Stimulated activated naive CD8-positive, alpha-beta T cell treated with anti-CD3 and anti-CD28 coated beads, Interleukin-15, Interleukin-2, amounts not matched to agents 100 U/mL and 50 U/mL, for 24 hours (primary cell): ENCODE data around the gene DCAF7.

Experiments used
- ATAC-seq: fragments of 150-1000 bp; cut with Tn5 transposase; one replicate; pipeline ENCODE4 v1.10.0; 2021
- DNase-seq: peaks from one replicate; pipeline ENCODE4 v3.0.0; 2021

Gene DCAF7

GRCh38 chr17:63588797-63589196, 38.5 kb downstream of the DCAF7 start:
- DNase-seq (no peak), ATAC-seq (no peak)

GRCh38 chr17:63589646-63590045, 39.4 kb downstream of the DCAF7 start:
- ATAC-seq (no peak), DNase-seq (no peak)

DNA sequence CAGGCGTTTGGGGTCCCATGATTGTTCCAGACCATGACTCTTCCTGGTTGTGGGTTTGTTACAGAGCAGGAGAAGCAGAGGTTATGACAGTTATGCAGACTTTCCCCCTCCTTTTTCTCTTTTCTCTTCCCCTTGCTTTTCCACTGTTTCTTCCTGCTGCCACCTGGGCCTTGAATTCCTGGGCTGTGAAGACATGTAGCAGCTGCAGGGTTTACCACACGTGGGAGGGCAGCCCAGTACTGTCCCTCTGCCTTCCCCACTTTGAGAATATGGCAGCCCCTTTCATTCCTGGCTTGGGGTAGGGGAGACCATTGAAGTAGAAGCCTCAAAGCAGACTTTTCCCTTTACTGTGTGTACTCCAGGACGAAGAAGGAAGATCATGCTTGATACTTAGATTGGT, 42.5 kb downstream of the DCAF7 start:
- DNase-seq: no peak
- ATAC-seq: no peak

DNA sequence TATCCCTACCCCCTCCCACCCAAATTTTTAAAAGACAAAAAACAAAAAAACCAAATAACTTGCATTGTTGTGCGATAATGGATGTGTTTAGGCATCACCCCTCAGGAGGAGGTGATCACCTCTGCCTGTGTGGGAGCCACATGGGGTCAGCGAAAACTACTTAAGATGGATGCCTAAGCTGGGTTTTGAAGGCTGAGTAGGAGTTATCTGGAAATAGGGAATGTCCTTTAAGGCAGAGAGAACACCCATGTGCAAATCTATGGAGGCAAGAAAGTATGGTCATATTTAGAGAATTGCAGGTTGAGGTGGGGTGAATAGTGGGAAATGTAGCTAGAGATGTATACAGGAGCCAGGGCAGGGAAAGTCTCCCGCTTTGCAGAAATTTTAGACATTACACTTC, 44.9 kb downstream of the DCAF7 start:
- DNase-seq (no peak), ATAC-seq (no peak)

GRCh38 chr17:63596856-63597586, 46.7 kb downstream of the DCAF7 start:
- DNase-seq (no peak), ATAC-seq (no peak)

GRCh38 chr17:63598281-63598680, 48.0 kb downstream of the DCAF7 start:
- ATAC-seq (no peak), DNase-seq (no peak)

DNA sequence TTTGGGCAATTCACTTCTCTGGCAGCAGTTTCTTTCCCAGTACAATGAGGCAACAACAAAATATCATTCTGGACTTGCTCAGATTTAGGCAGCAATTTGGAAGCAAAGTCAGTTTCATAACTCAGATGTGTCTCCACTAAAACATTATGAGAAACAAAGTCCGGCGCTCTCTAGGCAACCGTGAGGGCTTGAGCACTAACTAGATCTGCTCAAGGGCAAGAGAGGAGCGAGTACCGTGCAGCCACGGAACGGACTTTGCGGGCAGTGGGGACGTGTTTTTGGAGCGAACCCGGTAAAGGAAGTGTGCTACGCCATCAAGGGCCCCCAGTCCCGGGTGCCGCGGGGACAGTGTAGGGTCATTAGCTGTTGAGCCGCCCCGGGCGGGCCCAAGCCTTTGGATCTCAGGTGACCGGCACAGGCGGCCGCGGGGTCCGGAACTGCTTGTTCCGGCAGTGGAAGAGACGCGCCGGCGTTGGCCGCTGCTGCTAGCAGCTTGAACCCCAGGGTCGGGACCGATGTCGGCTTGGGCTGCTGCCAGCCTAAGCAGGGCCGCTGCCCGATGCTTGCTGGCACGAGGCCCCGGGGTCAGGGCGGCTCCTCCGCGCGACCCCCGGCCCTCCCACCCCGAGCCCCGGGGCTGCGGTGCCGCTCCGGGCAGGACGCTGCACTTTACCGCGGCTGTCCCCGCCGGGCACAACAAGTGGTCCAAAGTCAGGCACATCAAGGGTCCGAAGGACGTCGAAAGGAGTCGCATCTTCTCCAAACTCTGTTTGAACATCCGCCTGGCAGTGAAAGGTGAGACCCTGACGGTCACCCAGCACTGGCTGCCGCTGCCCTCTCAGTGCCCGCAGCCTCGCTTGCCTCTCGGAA, 50.5 kb downstream of the DCAF7 start, which contains the start of gene TACO1:
TACO1 (plus strand) TSS at position 327 of the 870 bp plus-strand sequence; CDS start at position 516, 189 bp downstream.
- ATAC-seq (peak; percentile 94), DNase-seq (peak; percentile 84)

- no peak for ATAC-seq
- DNase-seq: no peak
These were observed 51.4 kb downstream of the DCAF7 start for GRCh38 chr17:63601439-63602371.

DNA sequence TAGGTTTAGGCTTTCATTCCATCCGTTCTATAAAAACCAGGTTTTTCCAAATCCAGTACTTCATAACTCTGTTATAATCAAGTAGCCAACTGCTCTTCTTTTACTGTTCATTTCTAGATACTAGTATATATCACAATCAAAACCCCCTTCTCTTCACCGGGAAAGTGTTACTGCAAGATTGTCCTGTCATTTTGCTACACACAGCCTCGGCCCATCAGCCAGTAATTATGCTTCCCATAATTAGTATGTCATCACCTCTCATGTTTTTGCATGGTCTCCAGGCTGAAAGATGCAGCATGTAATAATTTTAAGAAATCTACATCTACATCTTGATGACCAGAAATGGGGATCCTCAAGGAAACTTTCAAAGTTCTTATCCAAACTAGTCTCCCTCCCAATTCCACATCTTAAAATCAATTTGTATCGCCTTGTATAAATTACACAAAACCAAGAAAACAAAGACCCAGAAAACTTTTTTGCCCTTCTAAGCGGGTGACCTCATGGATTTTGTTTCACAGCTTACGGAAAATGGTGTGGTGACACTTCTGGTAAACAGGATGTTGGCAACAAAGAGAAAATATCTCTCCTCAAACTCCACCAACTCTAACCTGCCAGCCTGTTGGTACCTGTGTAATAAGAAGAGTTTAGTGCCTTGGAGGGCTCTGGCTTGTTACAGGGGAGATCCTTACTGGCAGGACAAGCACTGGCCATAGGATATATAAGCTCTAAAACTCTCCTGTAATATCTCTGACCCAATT, 59.7 kb downstream of the DCAF7 start:
- no peak for DNase-seq
- no peak for ATAC-seq

DNA sequence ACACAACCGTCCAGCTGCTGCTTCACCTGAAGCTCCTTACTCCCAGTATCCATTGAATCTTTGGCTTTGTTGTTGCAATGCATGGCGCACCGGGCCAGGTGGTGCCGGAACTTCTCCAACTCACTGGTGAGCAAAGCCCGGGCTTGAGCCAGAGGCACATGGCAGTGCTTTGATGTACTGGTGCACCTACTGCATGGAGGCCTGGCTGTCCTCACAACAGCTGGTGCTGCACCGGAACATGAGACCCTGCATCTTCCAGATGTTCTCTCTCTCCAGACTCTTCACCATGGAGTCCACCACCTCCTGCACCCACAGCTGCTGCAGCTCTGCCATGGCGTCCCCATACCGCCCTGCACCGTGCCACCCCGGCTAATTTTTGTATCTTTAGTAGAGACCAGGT, 60.6 kb downstream of the DCAF7 start:
- no peak for ATAC-seq

DNA sequence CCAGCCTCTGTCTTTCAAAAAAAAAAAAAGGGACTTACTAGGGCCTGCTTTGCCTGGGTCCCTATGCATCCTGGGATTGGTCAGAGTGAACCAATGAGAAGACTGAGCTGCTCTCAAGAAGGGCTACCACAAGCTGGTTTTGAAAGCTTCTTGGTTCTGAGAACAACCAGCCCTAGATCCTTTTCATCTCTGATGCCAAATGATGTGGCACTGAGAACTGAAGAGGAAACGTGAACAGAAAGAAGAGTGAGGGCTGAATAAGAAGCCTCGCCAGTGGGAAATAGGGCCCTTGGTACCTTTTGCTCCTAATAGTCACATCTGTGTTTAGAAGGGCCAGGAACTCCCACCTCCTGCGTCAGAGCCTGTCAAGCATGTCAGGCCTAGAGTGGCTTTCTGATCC, 61.1 kb downstream of the DCAF7 start:
- peak; percentile 47 for ATAC-seq
- no peak for DNase-seq

More for the DNA sequence above, 60.6 kb downstream of the DCAF7 start:
- DNase-seq: no peak

DNA sequence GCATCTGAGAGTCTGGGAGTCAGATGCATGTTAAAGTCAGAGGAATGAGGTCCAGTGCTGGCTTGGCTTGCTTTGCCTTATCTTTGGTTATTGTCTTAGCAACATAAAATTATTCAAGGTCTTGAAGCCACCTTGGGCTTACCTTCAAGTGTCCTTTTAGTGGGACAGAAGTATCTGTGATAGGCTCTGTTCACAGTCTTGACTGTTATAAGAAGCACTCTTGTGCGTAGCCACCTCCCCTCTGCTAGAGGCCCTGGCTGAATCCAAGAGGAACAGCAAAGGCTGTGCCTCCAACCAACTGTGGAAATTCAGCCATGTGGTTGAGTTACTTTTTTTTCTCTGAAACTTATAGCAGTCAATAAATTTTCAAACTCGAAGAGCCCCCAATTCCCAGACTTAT, 63.4 kb downstream of the DCAF7 start:
- ATAC-seq (no peak), DNase-seq (no peak)

DNA sequence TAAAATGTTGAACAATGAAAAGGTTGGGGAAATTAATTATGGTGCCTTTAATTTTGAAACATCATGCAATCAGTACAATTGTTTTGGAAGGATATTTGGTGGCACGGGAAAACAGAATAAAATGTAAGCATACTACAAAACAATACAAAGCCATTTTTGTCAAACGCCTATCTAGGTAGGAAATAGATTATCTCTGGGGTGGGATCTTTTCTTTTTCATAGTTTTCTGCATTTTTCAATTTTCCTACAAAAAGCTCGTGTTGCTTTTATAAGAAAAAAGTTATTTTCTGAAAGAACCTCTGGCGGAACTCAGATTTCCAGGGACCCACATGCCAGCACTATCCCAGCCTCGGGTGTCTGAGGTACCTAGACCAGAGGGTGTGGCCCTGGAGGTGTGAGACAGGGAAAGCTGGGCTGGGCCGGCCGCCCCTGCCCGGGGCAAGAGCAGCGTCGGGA, 71.0 kb downstream of the DCAF7 start:
- ATAC-seq: no peak

GRCh38 chr17:63621684-63622573, 71.7 kb downstream of the DCAF7 start, which contains the start of gene MAP3K3:
Gene MAP3K3, plus strand, starts transcription at chr17:63622417. Its CDS starts 343 bp downstream, at chr17:63622760.
- ATAC-seq (peak; percentile 95), DNase-seq (peak; percentile 94)

More for the DNA sequence above, 71.0 kb downstream of the DCAF7 start:
- DNase-seq: no peak

- peak; percentile 75 for DNase-seq
- ATAC-seq: peak; percentile 20
These were observed 72.5 kb downstream of the DCAF7 start for GRCh38 chr17:63622574-63623390.

DNA sequence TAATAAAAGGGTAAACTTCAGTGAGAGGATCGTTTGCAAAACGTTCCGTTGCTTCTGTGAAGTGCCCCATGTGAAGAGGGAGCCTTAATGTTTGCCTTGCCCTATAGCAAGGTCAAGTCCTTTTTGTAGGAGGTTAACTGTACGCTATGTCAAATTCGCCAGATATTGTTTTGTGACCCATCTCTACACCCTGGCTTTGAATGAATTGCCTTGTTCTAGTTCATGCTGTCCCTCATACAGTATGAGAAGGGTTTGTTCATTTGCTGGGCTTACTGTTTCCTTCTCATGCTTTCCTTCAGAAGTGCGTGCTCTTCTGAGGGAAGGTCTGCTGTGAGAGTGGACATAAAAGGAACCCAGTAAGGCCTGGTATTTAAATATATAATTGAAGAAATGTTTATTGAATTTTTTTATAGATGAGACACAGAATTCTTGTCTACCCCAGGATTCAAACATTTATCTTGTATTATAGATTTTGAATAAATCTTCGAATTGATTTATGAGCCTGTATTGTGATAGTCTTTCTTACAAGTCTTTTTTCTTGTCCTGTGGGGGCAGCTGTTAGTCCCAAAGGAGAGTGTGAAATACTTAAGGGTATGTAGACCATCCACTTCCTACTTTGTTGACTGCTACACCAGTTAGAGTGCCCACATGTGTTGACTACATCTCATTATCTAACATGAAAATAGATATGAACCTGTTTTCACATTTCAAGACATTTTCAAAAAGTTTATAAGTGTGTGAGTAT, 73.7 kb downstream of the DCAF7 start:
- ATAC-seq (no peak), DNase-seq (no peak)

- ATAC-seq: no peak
- DNase-seq: no peak
These were observed 74.2 kb downstream of the DCAF7 start for GRCh38 chr17:63624531-63624880.

DNA sequence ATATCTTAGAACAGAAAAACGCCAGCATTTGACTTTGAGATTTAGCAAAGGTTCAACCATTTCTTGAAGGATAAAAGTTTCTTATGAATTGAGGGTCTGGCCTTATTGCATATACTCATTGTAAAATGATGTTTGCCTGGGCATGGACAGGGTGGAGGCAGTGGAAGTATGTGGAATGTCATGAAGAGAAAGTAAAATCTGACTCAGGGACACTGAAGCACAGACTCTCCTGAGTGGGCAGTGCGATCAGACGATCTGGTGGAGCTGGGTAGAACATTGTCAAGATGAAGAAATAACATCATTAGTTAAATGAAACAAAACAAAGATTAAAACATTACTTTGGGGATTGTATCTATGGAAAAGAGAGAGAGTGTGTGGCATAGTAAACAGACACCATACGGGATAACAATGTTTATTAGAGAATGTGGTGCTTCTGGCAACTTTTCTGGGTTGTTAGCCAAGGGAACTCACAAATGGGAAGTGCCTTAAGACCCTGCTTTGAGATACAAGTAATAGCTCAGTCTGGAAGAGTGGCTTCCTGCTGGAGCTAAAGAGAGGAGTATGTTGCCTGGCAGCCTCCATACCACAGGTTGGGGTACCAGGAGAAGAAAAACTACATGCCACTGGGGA, 76.4 kb downstream of the DCAF7 start:
- DNase-seq (no peak), ATAC-seq (no peak)
